Heart right ventricle (tissue), 16 donors: Measurements from ENCODE around the gene REPS1. TPM values are rescaled to one million over a fixed set of nuclear protein-coding genes. Genes with fewer than 3 reads are reported as not detected.

Experiments
- ATAC-seq, 8 donors: fragments of 200-7000 bp; cut with Tn5 transposase; one replicate each; pipeline ENCODE4 v1.9.1; 2020; ENCODE audit warnings: mild to moderate bottlenecking in 8 of 8, moderate library complexity in 8 of 8, moderate number of reproducible peaks in 1 of 8
- DNase-seq, 2 donors: peaks; one replicate each; pipeline ENCODE4 v3.0.0-alpha.2; 2020
- H3K27ac ChIP-seq, 10 donors: fragments of 200-600 bp; sonication (generic) in 2 of 10; one replicate each; pipeline versions ENCODE4 v1.5.0 to v1.8.0; 2020 to 2022; ENCODE audit warnings: mild to moderate bottlenecking in 3 of 10
- H3K27me3 ChIP-seq, 7 donors: fragments of 200-600 bp; one replicate each; pipeline ENCODE4 v1.8.0; 2021 to 2022; ENCODE audit warnings: mild to moderate bottlenecking in 2 of 7
- H3K36me3 ChIP-seq, 9 donors: fragments of 200-600 bp; sonication (generic) in 1 of 9; one replicate each; pipeline versions ENCODE4 v1.5.0 to v1.8.0; 2020 to 2022; ENCODE audit warnings: mild to moderate bottlenecking in 2 of 9
- H3K4me1 ChIP-seq, 9 donors: fragments of 200-600 bp; sonication (generic) in 1 of 9; one replicate each; pipeline versions ENCODE4 v1.5.0 to v1.8.0; 2020 to 2022; ENCODE audit warnings: mild to moderate bottlenecking in 4 of 9
- H3K4me3 ChIP-seq, 10 donors: fragments of 200-600 bp; sonication (generic) in 2 of 10; one replicate each; pipeline versions ENCODE4 v1.5.0 to v1.8.0; 2020 to 2022; ENCODE audit warnings: mild to moderate bottlenecking in 7 of 10, moderate library complexity in 2 of 10
- H3K9me3 ChIP-seq, 11 donors: fragments of 200-600 bp in 10 of 11; sonication (generic) in 2 of 11; one replicate each; pipeline versions ENCODE4 v1.5.0 to v1.8.0; 2013 to 2022; ENCODE audit warnings: mild to moderate bottlenecking in 2 of 11, control low read depth in 1 of 11, moderate library complexity in 1 of 11
- WGBS, 2 donors: extraction: QIAGEN DNeasy Blood & Tissue Kit; methylation state at CpG; one replicate each; pipeline ENCODE4 v1.1.7; 2013; ENCODE audit warnings: inconsistent platforms in 1 of 2; 5-methylcytosine and 5-hydroxymethylcytosine counted together
- intact Hi-C, 10 donors: fragments of 100-400 bp; cut with DNase I; formaldehyde crosslinking; loops; one replicate each; pipeline versions ENCODE4 v1.11.1 to v1.14.2; 2022
- polyA plus RNA-seq, 2 donors: library from polyadenylated mRNA; stranded (reverse); fragments of 200-250 nt; gene quantifications; one replicate each; pipeline ENCODE4 v1.2.3, GENCODE V29; 2013
- total RNA-seq, 10 donors: library from RNA; stranded (reverse); fragmentation: NEBNext Ultra II Directional in 3 of 10; extraction: Animal tissue kit (Norgen Biotek cat#: 25700) in 3 of 10; gene quantifications; one replicate each; pipeline versions ENCODE4 v1.2.1 to v1.2.4, GENCODE V29; 2021 to 2023
- TF ChIP-seq, protein P1 (sequence below), 9 donors: fragments of 200-600 bp; sonication (generic) in 2 of 9; IDR thresholded peaks; one replicate each; pipeline versions ENCODE4 v1.5.0 to v1.8.0; 2021 to 2022; ENCODE audit warnings: antibody characterized with exemption in 9 of 9, mild to moderate bottlenecking in 5 of 9, moderate library complexity in 1 of 9
- donor health status: Arrhythmogenic right ventricular cardiomyopathy.
- donor health status: ischemic (EF 13 %, LVEDD 7.1; RV severe dilation, severe dysfunction).
- donor health status: healthy with polysubstance abuse.
- donor health status: DM: no; HTN: yes; CAD: no.
- donor health status: DM: no; HTN: no; CAD: no.
- donor health status: ischemic (EF 25% LVEDD 6.9; RV normal size, moderate dysfunction).
- donor health status: ischemic (EF 25% LVEDD 5.7; RV mildly dilated, moderate dysfunction).
- donor health status: healthy.
- donor health status: DM: yes; HTN: yes; CAD: no.
- donor health status: Ischemic cardiomyopathy.
- donor health status: ischemic (EF 35%, LVEDD 5.7; RV mildly dilated, moderate dysfunction).
- donor health status: nonischemic (EF 11% LVEDD 7.7; RV severe dilation, severe dysfunction).
- donor health status: DM: yes; HTN: yes; CAD: no.
- donor health status: PGD.
- donor health status: ischemic (EF 29% LVEDD 5.4; RV normal size, mild dysfunction).
- donor health status: nonischemic (EF 23%, LVEDD 6.1; RV moderate dilation, normal function).

Gene REPS1
- total and polyA plus RNA-seq, 12 donors, result 30.2 to 43.9 (median 39.4) TPM

DNA sequence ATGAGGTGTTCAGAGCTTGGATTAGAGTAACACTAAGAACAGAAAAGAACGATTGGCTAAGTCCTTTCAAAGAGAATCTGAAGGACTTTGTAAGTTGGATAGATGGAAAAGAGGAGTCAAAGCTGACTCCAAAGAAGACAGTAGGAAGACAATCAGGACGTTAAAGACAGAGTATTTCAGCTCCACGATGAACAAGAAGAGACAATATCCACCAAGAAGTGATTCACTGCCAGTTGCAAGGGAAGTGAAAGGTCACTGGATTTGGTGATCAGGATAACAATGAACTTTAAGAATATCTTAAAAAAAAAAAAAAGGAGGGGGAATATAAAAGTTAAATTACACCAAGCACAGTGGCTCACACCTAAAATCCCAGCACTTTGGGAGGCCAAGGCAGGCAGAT, 17.9 kb downstream of the REPS1 start:
- intact Hi-C loops, result no loop called here
- no peaks in the 10 kb centered on the region for H3K9me3 ChIP-seq
- H3K4me1 ChIP-seq, result peaks cover 5 to 85% (median 65%) of the 10 kb centered on the region in 9 donors
- DNase-seq (no peak), ATAC-seq (no peak)
- TF ChIP-seq, protein P1, sequence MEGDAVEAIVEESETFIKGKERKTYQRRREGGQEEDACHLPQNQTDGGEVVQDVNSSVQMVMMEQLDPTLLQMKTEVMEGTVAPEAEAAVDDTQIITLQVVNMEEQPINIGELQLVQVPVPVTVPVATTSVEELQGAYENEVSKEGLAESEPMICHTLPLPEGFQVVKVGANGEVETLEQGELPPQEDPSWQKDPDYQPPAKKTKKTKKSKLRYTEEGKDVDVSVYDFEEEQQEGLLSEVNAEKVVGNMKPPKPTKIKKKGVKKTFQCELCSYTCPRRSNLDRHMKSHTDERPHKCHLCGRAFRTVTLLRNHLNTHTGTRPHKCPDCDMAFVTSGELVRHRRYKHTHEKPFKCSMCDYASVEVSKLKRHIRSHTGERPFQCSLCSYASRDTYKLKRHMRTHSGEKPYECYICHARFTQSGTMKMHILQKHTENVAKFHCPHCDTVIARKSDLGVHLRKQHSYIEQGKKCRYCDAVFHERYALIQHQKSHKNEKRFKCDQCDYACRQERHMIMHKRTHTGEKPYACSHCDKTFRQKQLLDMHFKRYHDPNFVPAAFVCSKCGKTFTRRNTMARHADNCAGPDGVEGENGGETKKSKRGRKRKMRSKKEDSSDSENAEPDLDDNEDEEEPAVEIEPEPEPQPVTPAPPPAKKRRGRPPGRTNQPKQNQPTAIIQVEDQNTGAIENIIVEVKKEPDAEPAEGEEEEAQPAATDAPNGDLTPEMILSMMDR (IDR thresholded peaks at IDR 0.05), result no peak
- H3K27me3 ChIP-seq, result no peaks in the 10 kb centered on the region
- H3K4me3 ChIP-seq, result no peak overlapping the region
- H3K27ac ChIP-seq, result peak overlapping the region in 7 of 10 donors; percentile 2 to 83 (median 36)
- WGBS, 2 donors, result 61 to 71% methylated on average over 3 of the region's 3 CpGs
- no peaks in the 10 kb centered on the region for H3K36me3 ChIP-seq

DNA sequence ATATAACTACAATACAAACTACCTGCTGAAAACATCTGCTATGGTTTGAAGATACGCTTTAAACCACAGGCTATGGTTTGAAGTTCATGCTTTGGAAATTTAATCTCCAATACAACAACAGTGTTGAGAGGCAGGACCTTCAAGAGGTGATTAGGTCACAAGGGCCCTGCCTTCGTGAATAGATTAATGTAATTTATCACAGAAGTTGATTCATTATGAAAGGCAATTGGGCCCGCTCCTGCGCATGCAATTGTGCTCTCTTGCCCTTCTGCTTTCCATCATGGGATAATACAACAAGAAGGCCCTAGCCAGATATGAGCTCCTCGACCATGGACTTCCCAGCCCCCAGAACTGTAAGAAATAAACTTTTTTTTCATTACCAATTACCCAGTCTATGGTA, 21.2 kb downstream of the REPS1 start:
- no peaks in the 10 kb centered on the region for H3K36me3 ChIP-seq
- no peak for DNase-seq
- H3K27ac ChIP-seq, result no peak overlapping the region
- no peaks in the 10 kb centered on the region for H3K27me3 ChIP-seq
- intact Hi-C loops, result no loop called here
- H3K9me3 ChIP-seq, result no peaks in the 10 kb centered on the region
- ATAC-seq, result no peak
- WGBS, 2 donors, result 82 to 84% methylated on average over 5 of the region's 5 CpGs
- TF ChIP-seq, protein P1 (IDR thresholded peaks at IDR 0.05), result no peak
- peaks cover 5 to 72% (median 48%) of the 10 kb centered on the region in 9 donors for H3K4me1 ChIP-seq
- H3K4me3 ChIP-seq, result no peak overlapping the region

DNA sequence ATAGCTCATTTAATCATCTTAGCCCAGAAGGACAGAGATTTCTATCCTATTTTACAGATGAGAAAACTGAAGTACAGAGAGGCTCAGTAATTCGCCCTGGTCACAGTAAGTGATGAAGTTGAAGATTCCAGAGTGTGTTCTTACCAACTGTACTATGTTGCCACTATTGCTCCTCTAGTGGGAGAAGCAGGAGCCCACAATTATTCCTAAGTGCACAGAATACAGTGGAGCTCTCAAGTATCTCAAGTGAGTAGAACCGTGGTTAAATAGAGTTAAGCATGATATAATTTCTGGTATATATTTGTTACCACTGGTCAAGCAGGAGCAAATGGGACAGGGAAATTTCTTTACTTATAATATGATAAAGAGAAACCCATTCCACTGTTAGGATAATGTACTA, 22.1 kb downstream of the REPS1 start:
- Histone ChIP-seq H3K4me3 (no peak overlapping the region), H3K36me3 (no peaks in the 10 kb centered on the region), H3K27ac (no peak overlapping the region), H3K27me3 (no peaks in the 10 kb centered on the region), H3K9me3 (no peaks in the 10 kb centered on the region), H3K4me1 (peaks cover 2 to 63% (median 41%) of the 10 kb centered on the region in 9 donors)
- 71 to 83% methylated on average over 2 of the region's 2 CpGs for WGBS, 2 donors
- DNase-seq (no peak), ATAC-seq (no peak)
- TF ChIP-seq, protein P1 (IDR thresholded peaks at IDR 0.05), result no peak
- intact Hi-C loops, result no loop called here

DNA sequence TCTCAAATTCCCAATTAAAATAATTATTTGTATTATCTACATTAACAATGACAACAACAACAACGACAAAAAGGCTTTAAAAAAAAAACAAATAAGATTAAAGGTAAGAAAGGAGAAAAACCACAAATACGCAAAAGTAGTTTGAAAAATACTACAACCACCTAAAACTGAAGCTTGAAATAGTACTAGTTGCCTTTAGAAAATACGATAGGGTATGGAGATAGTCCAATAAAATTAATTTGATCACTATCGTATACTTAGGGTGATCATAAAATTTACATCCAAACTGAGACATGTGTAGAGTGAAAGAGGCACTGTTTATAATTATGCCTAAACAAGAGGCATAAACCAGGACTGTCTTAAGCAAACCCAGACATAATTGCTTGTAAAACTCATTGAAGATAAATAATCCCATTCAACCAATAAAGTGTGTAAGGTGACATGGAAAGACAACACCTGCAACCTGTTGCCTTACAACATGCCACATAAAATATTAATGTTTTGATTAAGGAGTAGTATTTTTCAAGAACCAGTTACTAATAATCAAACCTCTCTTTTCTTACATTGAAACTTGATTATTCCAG, 22.7 kb downstream of the REPS1 start:
- no peak overlapping the region for H3K27ac ChIP-seq
- no peak for ATAC-seq
- H3K27me3 ChIP-seq, result no peaks in the 10 kb centered on the region
- WGBS, 2 donors, result 91 to 96% methylated on average over 4 of the region's 4 CpGs
- H3K36me3 ChIP-seq, result no peaks in the 10 kb centered on the region
- TF ChIP-seq, protein P1 (IDR thresholded peaks at IDR 0.05), result no peak
- peaks cover 0 to 57% (median 35%) of the 10 kb centered on the region in 9 donors for H3K4me1 ChIP-seq
- H3K4me3 ChIP-seq, result no peak overlapping the region
- no peaks in the 10 kb centered on the region for H3K9me3 ChIP-seq
- DNase-seq, result no peak
- intact Hi-C loops, result no loop called here
